HepG2 (cell line): ENCODE data around the gene CACHD1. TPM values are rescaled to one million over a fixed set of nuclear protein-coding genes. Genes with fewer than 3 reads are reported as not detected.

Experiments
- ATAC-seq: fragments of 200-7000 bp; cut with Tn5 transposase; 3 replicates; pipeline ENCODE4 v1.9.1; 2020; ENCODE audit warnings: mild to moderate bottlenecking, moderate library complexity
- BruUV-seq: library from RNA; stranded (reverse); fragments of 400-500 nt; replicated peaks from 2 replicates; lab custom pipeline; 2021; lab: Mats Ljungman, UMichigan
- CTCF ChIA-PET: fragments of 300-600 bp; formaldehyde crosslinking; extraction: SDS; loops from one replicate; lab custom pipeline; 2021; ENCODE audit warnings: low total read pairs, inconsistent platforms, low intra/inter-chr PET ratio; lab: Yijun Ruan, JAX
- POLR2A ChIA-PET: fragments of 350-600 bp; sonication (Branson Sonifier 250); formaldehyde crosslinking; loops from one replicate; lab custom pipeline; 2020; ENCODE audit warnings: antibody characterized with exemption, inconsistent platforms; lab: Yijun Ruan, JAX
- DNase-seq: peaks from one replicate; pipeline ENCODE4 v3.0.0-alpha.2; 2015; ENCODE audit warnings: low spot score
- FAIRE-seq: peaks from 3 replicates; lab custom pipeline; 2011; peaks lifted over from hg19 to GRCh38; lab: Jason Lieb, UNC
- H2AFZ ChIP-seq: one replicate; pipeline ENCODE4 v1.6.1; 2011; ENCODE audit warnings: low read length, inconsistent platforms
- H3K27ac ChIP-seq: fragments of 300-600 bp; 3 replicates; pipeline ENCODE4 v1.8.0; 2011; ENCODE audit warnings: mixed run types, mild to moderate bottlenecking, mixed read lengths, low read length, inconsistent platforms; ENCODE audit not compliant: insufficient read depth; ENCODE audit errors: extremely low read length
- H3K27me3 ChIP-seq, 2 experiments: fragments of 200-600 bp in 1 of 2; 2 replicates in 1 of 2; 3 replicates in 1 of 2; pipeline versions ENCODE4 v1.6.0 to v1.8.0; 2011; ENCODE audit warnings: low read length in 2 of 2, mild to moderate bottlenecking in 2 of 2, moderate library complexity in 2 of 2, inconsistent platforms in 1 of 2; ENCODE audit not compliant: insufficient read depth in 2 of 2, control insufficient read depth in 1 of 2
- H3K36me3 ChIP-seq, 2 experiments: fragments of 200-600 bp in 1 of 2; replicated peaks in 1 of 2; 2 replicates in 1 of 2; 3 replicates in 1 of 2; pipeline versions ENCODE4 v1.5.1 to v1.8.0; 2011; ENCODE audit warnings: low read length in 2 of 2, inconsistent platforms in 1 of 2; ENCODE audit not compliant: insufficient read depth in 2 of 2, control insufficient read depth in 1 of 2
- H3K4me1 ChIP-seq: 2 replicates; pipeline ENCODE4 v1.5.1; 2012; ENCODE audit warnings: low read length, inconsistent platforms; ENCODE audit not compliant: insufficient read depth
- H3K4me2 ChIP-seq: 2 replicates; pipeline ENCODE4 v1.6.0; 2011; ENCODE audit warnings: low read depth, low read length, inconsistent platforms
- H3K4me3 ChIP-seq, 3 experiments: fragments of 200-600 bp in 1 of 3; sonication (generic), shearing (Covaris generic) in 1 of 3; replicated peaks in 1 of 3; 2 replicates each; pipeline ENCODE4 v1.5.1; 2011 to 2016; ENCODE audit warnings: low read length in 3 of 3, inconsistent platforms in 2 of 3, low read depth in 2 of 3, mild to moderate bottlenecking in 2 of 3, control low read depth in 1 of 3, mixed read lengths in 1 of 3; ENCODE audit not compliant: insufficient read depth in 1 of 3
- H3K79me2 ChIP-seq: one replicate; pipeline ENCODE4 v1.6.1; 2011; ENCODE audit warnings: low read length, inconsistent platforms; ENCODE audit not compliant: insufficient read depth
- H3K9ac ChIP-seq: 2 replicates; pipeline ENCODE4 v1.6.0; 2011; ENCODE audit warnings: mild to moderate bottlenecking, low read depth, low read length, inconsistent platforms; ENCODE audit not compliant: insufficient read depth
- H3K9me3 ChIP-seq: 2 replicates; pipeline ENCODE4 v1.5.1; 2012; ENCODE audit warnings: mild to moderate bottlenecking, low read length
- H4K20me1 ChIP-seq: 2 replicates; pipeline ENCODE4 v1.6.0; 2011; ENCODE audit warnings: inconsistent platforms, mild to moderate bottlenecking, low read length, moderate library complexity; ENCODE audit not compliant: insufficient read depth
- ATRX ChIP-seq: sonication (generic); formaldehyde crosslinking; IDR thresholded peaks from 2 replicates; pipeline ENCODE4 v1.4.0; 2020; ENCODE audit warnings: missing genetic modification reagents, borderline replicate concordance
- BHLHE40 ChIP-seq: IDR thresholded peaks from 2 replicates; pipeline ENCODE4 v1.6.1; 2011; ENCODE audit warnings: low read length, improper control_type of control experiment
- DR1 ChIP-seq: sonication (generic); formaldehyde crosslinking; IDR thresholded peaks from 2 replicates; pipeline ENCODE4 v1.8.0; 2021; ENCODE audit warnings: mild to moderate bottlenecking, missing genetic modification reagents, inconsistent platforms
- EEA1 ChIP-seq: sonication (generic); formaldehyde crosslinking; IDR thresholded peaks from 2 replicates; pipeline ENCODE4 v1.5.1; 2020; ENCODE audit warnings: mild to moderate bottlenecking, missing genetic modification reagents, borderline replicate concordance
- NCOR1 ChIP-seq: fragments of 200-600 bp; sonication (generic); IDR thresholded peaks from 2 replicates; pipeline ENCODE4 v1.7.0; 2017; ENCODE audit warnings: antibody characterized with exemption, low read length, borderline replicate concordance
- NFYB ChIP-seq: sonication (generic); formaldehyde crosslinking; IDR thresholded peaks from 2 replicates; pipeline ENCODE4 v1.4.0; 2020; ENCODE audit warnings: missing genetic modification reagents
- SAFB2 ChIP-seq: sonication (generic); formaldehyde crosslinking; IDR thresholded peaks from 2 replicates; pipeline ENCODE4 v1.5.1; 2020; ENCODE audit warnings: missing genetic modification reagents, low read depth, mild to moderate bottlenecking, borderline replicate concordance
- SNRNP70 ChIP-seq: fragments of 200-400 bp; formaldehyde crosslinking; IDR thresholded peaks from 2 replicates; pipeline ENCODE4 v1.6.1; 2017; ENCODE audit warnings: mild to moderate bottlenecking, low read depth, low read length, moderate library complexity
- SOX13 ChIP-seq, 3 experiments: fragments of 450-650 bp in 1 of 3; sonication (generic) in 1 of 3; formaldehyde crosslinking in 1 of 3; IDR thresholded peaks in 2 of 3; conservative IDR thresholded peaks in 1 of 3; 2 replicates each; pipeline versions ENCODE4 v1.5.0 to v1.6.1; 2016 to 2020; ENCODE audit warnings: antibody characterized with exemption in 1 of 3, mild to moderate bottlenecking in 1 of 3, missing compliant biosample characterization in 1 of 3, missing genetic modification reagents in 1 of 3, moderate library complexity in 1 of 3
- SRY ChIP-seq: sonication (generic); formaldehyde crosslinking; IDR thresholded peaks from 2 replicates; pipeline ENCODE4 v1.8.0; 2022; ENCODE audit warnings: mild to moderate bottlenecking, missing genetic modification reagents
- ZKSCAN1 ChIP-seq: fragments of 150-350 bp; IDR thresholded peaks from 2 replicates; pipeline ENCODE4 v1.6.1; 2014; ENCODE audit warnings: low read length
- ZNF274 ChIP-seq: sonication (generic); formaldehyde crosslinking; IDR thresholded peaks from 2 replicates; pipeline ENCODE4 v1.5.1; 2020; ENCODE audit warnings: mild to moderate bottlenecking, missing genetic modification reagents
- ZNF678 ChIP-seq: sonication (generic); formaldehyde crosslinking; IDR thresholded peaks from 2 replicates; pipeline ENCODE4 v1.4.0; 2020; ENCODE audit warnings: mild to moderate bottlenecking, missing genetic modification reagents
- ZNF775 ChIP-seq: sonication (generic); formaldehyde crosslinking; IDR thresholded peaks from 2 replicates; pipeline ENCODE4 v1.4.0; 2020; ENCODE audit warnings: missing genetic modification reagents, mild to moderate bottlenecking, moderate library complexity, borderline replicate concordance
- WGBS: methylation state at CpG from one replicate; pipeline ENCODE4 v1.1.6; 2017; ENCODE audit warnings: low lambda C conversion rate; 5-methylcytosine and 5-hydroxymethylcytosine counted together
- in situ Hi-C: cut with HindIII; loops from 2 replicates; pipeline ENCODE4 v1.10.0; 2017; ENCODE audit warnings: low pct_unique_long_range_greater_than_20kb; ENCODE audit not compliant: extremely low pct_ligation_motif_present
- intact Hi-C: fragments of 100-400 bp; cut with micrococcal nuclease; formaldehyde crosslinking; loops from one replicate; pipeline ENCODE4 v1.10.0; 2022; ENCODE audit not compliant: unreplicated experiment
- polyA plus RNA-seq, 8 experiments: library from polyadenylated mRNA; depleted of rRNA in 3 of 8; stranded (reverse) in 7 of 8; unstranded in 1 of 8; fragments of >200 nt; fragmentation: Illumina TruSeq in 4 of 8; extraction: Trizol in 4 of 8; gene quantifications; 2 replicates each; pipeline versions ENCODE4 v1.2.1 to v1.2.3, GENCODE V29; 2011 to 2016; ENCODE audit warnings: low read depth in 4 of 8, missing spikeins in 1 of 8, mixed read lengths in 1 of 8; ENCODE audit not compliant: insufficient read depth in 1 of 8
- total RNA-seq, 5 experiments: library from RNA; depleted of rRNA; stranded (reverse); fragments of >200 nt; fragmentation: Illumina TruSeq; extraction: Trizol; gene quantifications; 2 replicates each; pipeline ENCODE4 v1.2.3, GENCODE V29; 2016; ENCODE audit warnings: low read depth in 1 of 5
- TF ChIP-seq, protein P1 (sequence below): sonication (generic); formaldehyde crosslinking; IDR thresholded peaks from 2 replicates; pipeline ENCODE4 v1.4.0; 2020; ENCODE audit warnings: mild to moderate bottlenecking, missing genetic modification reagents
- TF ChIP-seq, protein P2 (sequence below): sonication (generic); formaldehyde crosslinking; IDR thresholded peaks from 2 replicates; pipeline ENCODE4 v1.4.0; 2020; ENCODE audit warnings: missing genetic modification reagents, borderline replicate concordance
- TF ChIP-seq, protein P3 (sequence below): sonication (generic); formaldehyde crosslinking; IDR thresholded peaks from 2 replicates; pipeline ENCODE4 v1.4.0; 2020; ENCODE audit warnings: missing genetic modification reagents, borderline replicate concordance

Gene CACHD1
- total and polyA plus RNA-seq, 2 of the 13 experiments (the other 11 are each of a cell fraction or from before 2014, with no cell fraction given), result 0.11 TPM; not detected in 1

- in situ Hi-C loops (no loop called here), intact Hi-C loops (no loop called here)
- Histone ChIP-seq H3K4me1 (no peaks in the 10 kb centered on the region), H4K20me1 (no peaks in the 10 kb centered on the region), H3K9ac (no peak overlapping the region), H3K4me3 (no peak overlapping the region), H3K36me3 (no peaks in the 10 kb centered on the region), H3K27ac (no peak overlapping the region), H3K4me2 (no peak overlapping the region), H3K9me3 (no peaks in the 10 kb centered on the region), H3K79me2 (no peaks in the 10 kb centered on the region), H2AFZ (no peak overlapping the region), H3K27me3 (no peaks in the 10 kb centered on the region)
- no peak for FAIRE-seq
- ChIA-PET POLR2A (no interaction called here), CTCF (no interaction called here)
- 60% methylated on average over 3 of the region's 3 CpGs for WGBS
- no peak for ATAC-seq
- no TSS peak for BruUV-seq
- no peak for DNase-seq
- TF ChIP-seq BHLHE40, result no peak
- no peak for TF ChIP-seq ZNF775 (CRISPR knock-in tag)
- no peak for TF ChIP-seq NCOR1
- no peak for TF ChIP-seq DR1 (CRISPR knock-in tag)
- TF ChIP-seq NFYB, result no peak
- TF ChIP-seq SOX13 (IDR thresholded peaks at IDR 0.05), result no peak
- TF ChIP-seq SOX13 (CRISPR knock-in tag; conservative IDR thresholded peaks at IDR 0.05 in 1 of 2, IDR thresholded peaks at IDR 0.05 in 1 of 2), result no peak
- no peak for TF ChIP-seq SAFB2
- TF ChIP-seq, protein P1, sequence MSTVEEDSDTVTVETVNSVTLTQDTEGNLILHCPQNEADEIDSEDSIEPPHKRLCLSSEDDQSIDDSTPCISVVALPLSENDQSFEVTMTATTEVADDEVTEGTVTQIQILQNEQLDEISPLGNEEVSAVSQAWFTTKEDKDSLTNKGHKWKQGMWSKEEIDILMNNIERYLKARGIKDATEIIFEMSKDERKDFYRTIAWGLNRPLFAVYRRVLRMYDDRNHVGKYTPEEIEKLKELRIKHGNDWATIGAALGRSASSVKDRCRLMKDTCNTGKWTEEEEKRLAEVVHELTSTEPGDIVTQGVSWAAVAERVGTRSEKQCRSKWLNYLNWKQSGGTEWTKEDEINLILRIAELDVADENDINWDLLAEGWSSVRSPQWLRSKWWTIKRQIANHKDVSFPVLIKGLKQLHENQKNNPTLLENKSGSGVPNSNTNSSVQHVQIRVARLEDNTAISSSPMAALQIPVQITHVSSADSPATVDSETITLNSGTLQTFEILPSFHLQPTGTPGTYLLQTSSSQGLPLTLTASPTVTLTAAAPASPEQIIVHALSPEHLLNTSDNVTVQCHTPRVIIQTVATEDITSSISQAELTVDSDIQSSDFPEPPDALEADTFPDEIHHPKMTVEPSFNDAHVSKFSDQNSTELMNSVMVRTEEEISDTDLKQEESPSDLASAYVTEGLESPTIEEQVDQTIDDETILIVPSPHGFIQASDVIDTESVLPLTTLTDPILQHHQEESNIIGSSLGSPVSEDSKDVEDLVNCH (CRISPR knock-in tag), result no peak
- TF ChIP-seq, protein P2, sequence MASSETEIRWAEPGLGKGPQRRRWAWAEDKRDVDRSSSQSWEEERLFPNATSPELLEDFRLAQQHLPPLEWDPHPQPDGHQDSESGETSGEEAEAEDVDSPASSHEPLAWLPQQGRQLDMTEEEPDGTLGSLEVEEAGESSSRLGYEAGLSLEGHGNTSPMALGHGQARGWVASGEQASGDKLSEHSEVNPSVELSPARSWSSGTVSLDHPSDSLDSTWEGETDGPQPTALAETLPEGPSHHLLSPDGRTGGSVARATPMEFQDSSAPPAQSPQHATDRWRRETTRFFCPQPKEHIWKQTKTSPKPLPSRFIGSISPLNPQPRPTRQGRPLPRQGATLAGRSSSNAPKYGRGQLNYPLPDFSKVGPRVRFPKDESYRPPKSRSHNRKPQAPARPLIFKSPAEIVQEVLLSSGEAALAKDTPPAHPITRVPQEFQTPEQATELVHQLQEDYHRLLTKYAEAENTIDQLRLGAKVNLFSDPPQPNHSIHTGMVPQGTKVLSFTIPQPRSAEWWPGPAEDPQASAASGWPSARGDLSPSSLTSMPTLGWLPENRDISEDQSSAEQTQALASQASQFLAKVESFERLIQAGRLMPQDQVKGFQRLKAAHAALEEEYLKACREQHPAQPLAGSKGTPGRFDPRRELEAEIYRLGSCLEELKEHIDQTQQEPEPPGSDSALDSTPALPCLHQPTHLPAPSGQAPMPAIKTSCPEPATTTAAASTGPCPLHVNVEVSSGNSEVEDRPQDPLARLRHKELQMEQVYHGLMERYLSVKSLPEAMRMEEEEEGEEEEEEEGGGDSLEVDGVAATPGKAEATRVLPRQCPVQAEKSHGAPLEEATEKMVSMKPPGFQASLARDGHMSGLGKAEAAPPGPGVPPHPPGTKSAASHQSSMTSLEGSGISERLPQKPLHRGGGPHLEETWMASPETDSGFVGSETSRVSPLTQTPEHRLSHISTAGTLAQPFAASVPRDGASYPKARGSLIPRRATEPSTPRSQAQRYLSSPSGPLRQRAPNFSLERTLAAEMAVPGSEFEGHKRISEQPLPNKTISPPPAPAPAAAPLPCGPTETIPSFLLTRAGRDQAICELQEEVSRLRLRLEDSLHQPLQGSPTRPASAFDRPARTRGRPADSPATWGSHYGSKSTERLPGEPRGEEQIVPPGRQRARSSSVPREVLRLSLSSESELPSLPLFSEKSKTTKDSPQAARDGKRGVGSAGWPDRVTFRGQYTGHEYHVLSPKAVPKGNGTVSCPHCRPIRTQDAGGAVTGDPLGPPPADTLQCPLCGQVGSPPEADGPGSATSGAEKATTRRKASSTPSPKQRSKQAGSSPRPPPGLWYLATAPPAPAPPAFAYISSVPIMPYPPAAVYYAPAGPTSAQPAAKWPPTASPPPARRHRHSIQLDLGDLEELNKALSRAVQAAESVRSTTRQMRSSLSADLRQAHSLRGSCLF (CRISPR knock-in tag), result no peak
- no peak for TF ChIP-seq ATRX (CRISPR knock-in tag)
- TF ChIP-seq, protein P3, sequence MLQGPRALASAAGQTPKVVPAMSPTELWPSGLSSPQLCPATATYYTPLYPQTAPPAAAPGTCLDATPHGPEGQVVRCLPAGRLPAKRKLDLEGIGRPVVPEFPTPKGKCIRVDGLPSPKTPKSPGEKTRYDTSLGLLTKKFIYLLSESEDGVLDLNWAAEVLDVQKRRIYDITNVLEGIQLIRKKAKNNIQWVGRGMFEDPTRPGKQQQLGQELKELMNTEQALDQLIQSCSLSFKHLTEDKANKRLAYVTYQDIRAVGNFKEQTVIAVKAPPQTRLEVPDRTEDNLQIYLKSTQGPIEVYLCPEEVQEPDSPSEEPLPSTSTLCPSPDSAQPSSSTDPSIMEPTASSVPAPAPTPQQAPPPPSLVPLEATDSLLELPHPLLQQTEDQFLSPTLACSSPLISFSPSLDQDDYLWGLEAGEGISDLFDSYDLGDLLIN (CRISPR knock-in tag), result no peak
- TF ChIP-seq ZKSCAN1, result no peak
- no peak for TF ChIP-seq SNRNP70
- TF ChIP-seq ZNF274 (CRISPR knock-in tag), result no peak
- no peak for TF ChIP-seq ZNF678 (CRISPR knock-in tag)
- no peak for TF ChIP-seq EEA1 (CRISPR knock-in tag)
- TF ChIP-seq SRY (CRISPR knock-in tag), result no peak
Measured at GRCh38 chr1:64525116-64525686, 55.3 kb downstream of the CACHD1 start.
